Measurements from ENCODE around the gene PRKRIP1.

GRCh38 chr7:102467581-102468477 is 71.7 kb downstream of the PRKRIP1 start:
- TF ChIP-seq REST (IDR thresholded peaks at IDR 0.05; ENCODE audit: insufficient read depth in 1 of 2, low read depth in 2 of 2, low read length in 1 of 2) (no peak), CTCF (IDR thresholded peaks at IDR 0.05) (no peak), POLR2AphosphoS5 (IDR thresholded peaks at IDR 0.05; ENCODE audit: low read depth, low read length) (no peak), TCF7L2 (IDR thresholded peaks at IDR 0.05; ENCODE audit: low read depth, low read length) (no peak), SIN3A (IDR thresholded peaks at IDR 0.05; ENCODE audit: borderline replicate concordance, insufficient read depth, low read depth, low read length) (no peak)

Measured in Panc1 (cell line).